ENCODE data around the gene FAM184B.

Gene FAM184B

GRCh38 chr4:17766826-17767458, 14.5 kb downstream of the FAM184B start:
- H3K9ac ChIP-seq (ENCODE audit: low read length): no peak overlapping the region
- no peaks in the 10 kb centered on the region for H3K4me1 ChIP-seq (ENCODE audit: control insufficient read depth, insufficient read depth, low read depth, low read length)
- H3K23ac ChIP-seq (ENCODE audit: low read length in 2 of 2): no peak overlapping the region
- H3K18ac ChIP-seq (ENCODE audit: low read depth in 1 of 2, low read length in 2 of 2): no peak overlapping the region
- H3K9me3 ChIP-seq (ENCODE audit: control insufficient read depth, low read length): no peaks in the 10 kb centered on the region
- no peak overlapping the region for H3K14ac ChIP-seq (ENCODE audit: low read length in 2 of 2)
- H3K27ac ChIP-seq (ENCODE audit: low read length, poor library complexity, severe bottlenecking): no peak overlapping the region
- H3K4ac ChIP-seq (ENCODE audit: low read depth in 1 of 2, low read length in 2 of 2): no peak overlapping the region
- peak overlapping the region; percentile 44 for H4K91ac ChIP-seq (ENCODE audit: low read length)
- H2BK15ac ChIP-seq (ENCODE audit: low read depth, poor library complexity, severe bottlenecking): no peak overlapping the region
- H3K27me3 ChIP-seq (ENCODE audit: control insufficient read depth in 1 of 2, insufficient read depth in 1 of 2, low read length in 2 of 2): peaks cover 0 to 4% of the 10 kb centered on the region in 2 experiments
- no peak overlapping the region for H2BK12ac ChIP-seq (ENCODE audit: low read length in 2 of 2)
- no peak overlapping the region for H3K4me3 ChIP-seq (ENCODE audit: insufficient read depth in 1 of 2, low read depth in 1 of 2, low read length in 2 of 2)
- no peak overlapping the region for H3K4me2 ChIP-seq (ENCODE audit: low read length, poor library complexity, severe bottlenecking)
- no peaks in the 10 kb centered on the region for H3K36me3 ChIP-seq (ENCODE audit: control insufficient read depth in 1 of 2, insufficient read depth in 2 of 2, low read depth in 1 of 2, low read length in 2 of 2)
- H2BK120ac ChIP-seq (ENCODE audit: low read depth, low read length): no peak overlapping the region
- no peak overlapping the region for H2BK5ac ChIP-seq (ENCODE audit: low read depth, low read length, poor library complexity, severe bottlenecking)
- H3K79me1 ChIP-seq (replicated peaks; ENCODE audit: low read length, poor library complexity, severe bottlenecking): no peaks in the 10 kb centered on the region
- H2AK5ac ChIP-seq (ENCODE audit: low read length, severe bottlenecking): no peak overlapping the region
- H4K8ac ChIP-seq (ENCODE audit: low read length): no peak overlapping the region
- no peak for DNase-seq
- H2AFZ ChIP-seq (ENCODE audit: low read depth, low read length): no peak overlapping the region
- 91% methylated on average over 31 of the region's 33 CpGs for WGBS

GRCh38 chr4:17765514-17766286, 15.7 kb downstream of the FAM184B start:
- Histone ChIP-seq H2BK120ac (ENCODE audit: low read depth, low read length) (no peak overlapping the region), H3K36me3 (ENCODE audit: control insufficient read depth in 1 of 2, insufficient read depth in 2 of 2, low read depth in 1 of 2, low read length in 2 of 2) (no peaks in the 10 kb centered on the region), H3K4me3 (ENCODE audit: insufficient read depth in 1 of 2, low read depth in 1 of 2, low read length in 2 of 2) (no peak overlapping the region), H2BK15ac (ENCODE audit: low read depth, poor library complexity, severe bottlenecking) (no peak overlapping the region), H3K79me1 (replicated peaks; ENCODE audit: low read length, poor library complexity, severe bottlenecking) (no peaks in the 10 kb centered on the region), H4K8ac (ENCODE audit: low read length) (no peak overlapping the region), H2BK12ac (ENCODE audit: low read length in 2 of 2) (no peak overlapping the region), H3K27ac (ENCODE audit: low read length, poor library complexity, severe bottlenecking) (no peak overlapping the region), H2AK5ac (ENCODE audit: low read length, severe bottlenecking) (no peak overlapping the region), H3K27me3 (ENCODE audit: control insufficient read depth in 1 of 2, insufficient read depth in 1 of 2, low read length in 2 of 2) (no peaks in the 10 kb centered on the region), H3K4me2 (ENCODE audit: low read length, poor library complexity, severe bottlenecking) (no peak overlapping the region), H3K9ac (ENCODE audit: low read length) (no peak overlapping the region), H3K18ac (ENCODE audit: low read depth in 1 of 2, low read length in 2 of 2) (no peak overlapping the region), H3K14ac (ENCODE audit: low read length in 2 of 2) (no peak overlapping the region), H2AFZ (ENCODE audit: low read depth, low read length) (no peak overlapping the region), H2BK5ac (ENCODE audit: low read depth, low read length, poor library complexity, severe bottlenecking) (no peak overlapping the region), H4K91ac (ENCODE audit: low read length) (no peak overlapping the region), H3K23ac (ENCODE audit: low read length in 2 of 2) (no peak overlapping the region), H3K9me3 (ENCODE audit: control insufficient read depth, low read length) (no peaks in the 10 kb centered on the region), H3K4ac (ENCODE audit: low read depth in 1 of 2, low read length in 2 of 2) (no peak overlapping the region), H3K4me1 (ENCODE audit: control insufficient read depth, insufficient read depth, low read depth, low read length) (no peaks in the 10 kb centered on the region)
- WGBS: 94% methylated on average over 11 of the region's 11 CpGs
- no peak for DNase-seq

DNA sequence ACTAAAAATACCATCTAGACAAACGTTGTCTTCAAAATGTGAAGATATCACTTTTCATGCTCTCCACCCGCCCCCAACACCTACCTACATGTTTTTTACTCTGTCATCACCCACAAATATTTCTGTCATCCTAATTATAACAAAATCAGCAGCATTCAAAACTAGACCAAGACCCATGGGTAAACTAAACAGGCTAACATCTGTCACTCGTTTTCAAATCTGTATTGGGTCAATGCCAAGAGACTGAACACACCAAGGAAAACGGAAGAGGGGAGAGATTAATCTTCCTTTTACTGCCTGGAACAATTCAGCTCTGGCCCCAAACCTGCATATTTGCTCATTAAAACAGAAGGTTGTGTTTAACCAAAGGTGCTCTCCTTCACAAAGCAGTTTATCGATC, 17.5 kb downstream of the FAM184B start:
- Histone ChIP-seq H3K4me3 (ENCODE audit: insufficient read depth in 1 of 2, low read depth in 1 of 2, low read length in 2 of 2) (no peak overlapping the region), H3K9me3 (ENCODE audit: control insufficient read depth, low read length) (no peaks in the 10 kb centered on the region), H3K4me2 (ENCODE audit: low read length, poor library complexity, severe bottlenecking) (no peak overlapping the region), H2BK5ac (ENCODE audit: low read depth, low read length, poor library complexity, severe bottlenecking) (no peak overlapping the region), H4K91ac (ENCODE audit: low read length) (no peak overlapping the region), H2AFZ (ENCODE audit: low read depth, low read length) (no peak overlapping the region), H2BK12ac (ENCODE audit: low read length in 2 of 2) (no peak overlapping the region), H3K14ac (ENCODE audit: low read length in 2 of 2) (no peak overlapping the region), H3K27me3 (ENCODE audit: control insufficient read depth in 1 of 2, insufficient read depth in 1 of 2, low read length in 2 of 2) (no peaks in the 10 kb centered on the region), H4K8ac (ENCODE audit: low read length) (no peak overlapping the region), H3K18ac (ENCODE audit: low read depth in 1 of 2, low read length in 2 of 2) (no peak overlapping the region), H3K36me3 (ENCODE audit: control insufficient read depth in 1 of 2, insufficient read depth in 2 of 2, low read depth in 1 of 2, low read length in 2 of 2) (no peaks in the 10 kb centered on the region), H2BK120ac (ENCODE audit: low read depth, low read length) (no peak overlapping the region), H3K27ac (ENCODE audit: low read length, poor library complexity, severe bottlenecking) (no peak overlapping the region), H3K23ac (ENCODE audit: low read length in 2 of 2) (no peak overlapping the region), H2BK15ac (ENCODE audit: low read depth, poor library complexity, severe bottlenecking) (no peak overlapping the region), H2AK5ac (ENCODE audit: low read length, severe bottlenecking) (no peak overlapping the region), H3K9ac (ENCODE audit: low read length) (no peak overlapping the region), H3K4me1 (ENCODE audit: control insufficient read depth, insufficient read depth, low read depth, low read length) (no peaks in the 10 kb centered on the region), H3K4ac (ENCODE audit: low read depth in 1 of 2, low read length in 2 of 2) (no peak overlapping the region), H3K79me1 (replicated peaks; ENCODE audit: low read length, poor library complexity, severe bottlenecking) (no peaks in the 10 kb centered on the region)
- no peak for DNase-seq
- WGBS: 66% methylated on average over 5 of the region's 5 CpGs

- H2BK12ac ChIP-seq (ENCODE audit: low read length in 2 of 2): no peak overlapping the region
- H2BK5ac ChIP-seq (ENCODE audit: low read depth, low read length, poor library complexity, severe bottlenecking): no peak overlapping the region
- no peak overlapping the region for H2BK15ac ChIP-seq (ENCODE audit: low read depth, poor library complexity, severe bottlenecking)
- no peaks in the 10 kb centered on the region for H3K36me3 ChIP-seq (ENCODE audit: control insufficient read depth in 1 of 2, insufficient read depth in 2 of 2, low read depth in 1 of 2, low read length in 2 of 2)
- H3K9ac ChIP-seq (ENCODE audit: low read length): no peak overlapping the region
- no peak overlapping the region for H3K27ac ChIP-seq (ENCODE audit: low read length, poor library complexity, severe bottlenecking)
- H3K4me3 ChIP-seq (ENCODE audit: insufficient read depth in 1 of 2, low read depth in 1 of 2, low read length in 2 of 2): no peak overlapping the region
- WGBS: 93% methylated on average over 3 of the region's 3 CpGs
- no peak overlapping the region for H3K23ac ChIP-seq (ENCODE audit: low read length in 2 of 2)
- H3K4ac ChIP-seq (ENCODE audit: low read depth in 1 of 2, low read length in 2 of 2): no peak overlapping the region
- H2AK5ac ChIP-seq (ENCODE audit: low read length, severe bottlenecking): no peak overlapping the region
- H3K9me3 ChIP-seq (ENCODE audit: control insufficient read depth, low read length): no peaks in the 10 kb centered on the region
- H2BK120ac ChIP-seq (ENCODE audit: low read depth, low read length): no peak overlapping the region
- no peaks in the 10 kb centered on the region for H3K79me1 ChIP-seq (replicated peaks; ENCODE audit: low read length, poor library complexity, severe bottlenecking)
- no peak overlapping the region for H4K8ac ChIP-seq (ENCODE audit: low read length)
- H3K14ac ChIP-seq (ENCODE audit: low read length in 2 of 2): no peak overlapping the region
- no peak overlapping the region for H2AFZ ChIP-seq (ENCODE audit: low read depth, low read length)
- H3K27me3 ChIP-seq (ENCODE audit: control insufficient read depth in 1 of 2, insufficient read depth in 1 of 2, low read length in 2 of 2): peaks cover 0 to 4% of the 10 kb centered on the region in 2 experiments
- no peak overlapping the region for H3K18ac ChIP-seq (ENCODE audit: low read depth in 1 of 2, low read length in 2 of 2)
- H3K4me1 ChIP-seq (ENCODE audit: control insufficient read depth, insufficient read depth, low read depth, low read length): no peaks in the 10 kb centered on the region
- no peak for DNase-seq
- no peak overlapping the region for H4K91ac ChIP-seq (ENCODE audit: low read length)
- H3K4me2 ChIP-seq (ENCODE audit: low read length, poor library complexity, severe bottlenecking): no peak overlapping the region
Measured at GRCh38 chr4:17763416-17763815, 18.0 kb downstream of the FAM184B start.
